Hippocampal formation (tissue), 2 donors: ENCODE measurements around the gene MORN5.
A peak's percentile ranks its signal among the peaks of the same experiment; 100 is the strongest.

Experiments used
- DNase-seq, 2 donors: peaks; one replicate each; lab custom pipeline; 2025; lab: John Stamatoyannopoulos, UW

The MORN5 gene

DNA sequence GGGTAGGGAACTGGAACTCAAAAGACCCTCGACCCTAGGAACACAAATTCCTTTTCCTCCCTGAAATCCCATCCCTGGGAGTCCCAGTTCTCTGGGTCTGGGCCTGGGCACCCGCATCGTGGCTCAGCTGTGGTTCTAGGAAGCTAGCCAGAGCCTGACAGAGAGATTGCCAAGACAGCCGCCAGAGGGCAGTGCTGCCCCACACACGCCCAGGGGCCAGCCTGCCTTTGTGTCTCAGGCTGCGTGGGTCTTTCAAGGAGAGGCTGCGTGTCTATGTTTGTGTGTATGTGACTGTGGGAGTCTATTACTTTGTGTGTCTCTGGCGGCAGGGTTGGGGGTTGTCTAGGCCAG lies 34.6 kb upstream of the MORN5 start:
- DNase-seq: peak; percentile 79 to 83

DNA sequence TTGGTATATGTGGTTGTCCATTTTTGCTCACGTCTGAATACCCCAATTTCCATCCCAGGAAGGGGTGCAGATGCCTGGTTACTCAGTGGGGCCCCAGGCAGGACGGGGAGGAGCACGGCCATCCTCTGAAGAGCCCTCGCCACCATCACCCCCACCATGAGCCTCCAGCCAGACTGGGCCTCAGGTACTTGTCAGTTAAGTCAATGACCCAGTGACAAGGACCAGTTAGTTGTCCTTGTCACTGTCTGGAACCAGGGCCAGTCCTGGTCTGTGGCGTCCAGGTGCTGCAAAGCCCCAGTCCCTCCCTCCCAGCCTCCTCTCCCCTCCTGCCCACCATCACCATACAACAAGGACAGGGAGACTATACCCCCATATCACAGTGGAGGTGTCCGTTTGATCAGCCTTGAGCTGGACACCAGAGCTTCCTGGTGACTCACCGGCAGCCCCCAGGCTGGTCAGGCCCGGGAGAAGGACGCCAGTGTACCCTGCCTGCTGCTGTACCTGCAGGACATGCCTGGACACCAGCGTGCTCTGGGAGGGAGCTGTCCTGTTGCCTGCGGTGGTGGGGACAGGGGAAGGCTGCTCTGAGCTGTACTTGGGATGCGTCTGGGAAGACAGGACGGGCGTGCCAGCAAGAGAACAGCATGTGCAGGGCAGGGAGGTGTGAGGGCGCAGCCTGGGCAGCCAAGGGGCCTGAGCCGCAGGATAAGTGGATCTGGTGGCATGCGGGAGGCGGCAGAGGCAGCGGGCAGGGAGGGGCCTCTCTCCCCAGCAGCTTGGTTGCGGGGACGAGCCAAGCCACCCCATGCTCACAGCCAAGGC lies 34.0 kb upstream of the MORN5 start:
- no peak for DNase-seq

DNA sequence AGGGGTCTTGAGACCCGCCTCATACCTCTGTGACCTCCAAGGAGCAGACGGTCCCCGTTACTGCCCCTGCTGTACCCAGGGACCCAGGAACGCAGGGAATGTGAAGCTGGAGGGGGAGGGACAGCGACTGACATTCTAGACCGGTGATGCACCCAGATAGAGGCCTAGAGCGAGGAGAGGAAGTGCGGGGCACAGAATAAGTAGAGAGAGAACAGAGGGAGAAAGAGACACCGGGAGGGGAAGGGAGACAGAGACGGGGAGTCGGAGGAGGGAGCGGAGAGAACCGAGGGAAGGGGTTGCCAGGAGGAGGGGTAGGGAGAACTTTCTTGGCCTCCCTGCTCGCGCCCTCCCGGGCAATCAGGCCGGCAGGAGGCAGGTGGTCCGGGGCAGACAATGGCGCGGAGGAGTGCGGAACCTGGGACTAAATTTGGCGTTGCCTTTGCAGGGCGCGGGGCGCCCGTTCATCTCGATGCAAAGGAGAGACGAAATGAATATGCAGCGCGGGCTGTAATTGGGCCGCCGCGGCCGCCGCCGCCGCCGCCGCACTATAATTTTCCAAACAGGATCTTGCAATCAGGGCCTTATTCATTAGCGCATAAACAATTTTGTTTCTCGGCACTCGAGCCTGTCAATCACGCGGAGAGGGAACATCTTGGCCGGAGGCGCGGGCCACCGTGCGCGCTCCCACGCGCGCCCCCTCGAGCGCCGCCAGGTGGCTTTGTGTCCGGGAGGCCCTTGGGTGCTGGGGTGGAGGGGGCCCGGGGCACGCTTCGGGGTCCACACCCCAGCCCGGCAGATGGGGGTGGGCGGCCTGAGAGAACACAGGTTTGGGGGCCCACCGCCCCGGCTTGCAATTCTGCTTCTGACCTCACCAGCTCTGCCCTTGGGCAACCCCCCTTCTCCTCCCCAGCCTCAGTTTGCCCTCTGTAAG lies 33.1 kb upstream of the MORN5 start:
- DNase-seq: no peak

DNA sequence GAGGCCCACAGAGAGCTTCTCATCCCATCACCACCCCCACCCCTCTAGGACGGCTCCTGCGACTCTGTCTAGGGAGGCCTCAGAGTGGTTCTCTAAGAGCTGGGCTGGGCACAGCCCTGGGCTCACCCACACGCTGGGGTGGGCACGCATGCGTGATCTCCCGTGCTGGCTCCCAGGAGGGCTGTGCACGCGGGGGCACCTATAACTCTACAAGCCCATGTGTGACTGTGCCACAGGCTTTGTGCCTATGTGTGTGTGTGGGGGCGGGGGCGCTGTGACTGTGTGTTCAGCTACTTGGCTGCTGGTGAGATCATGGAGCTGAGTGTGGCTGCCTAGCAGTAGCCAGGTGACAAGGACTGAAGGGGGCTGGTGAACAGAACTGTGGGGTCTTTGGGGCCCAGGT lies 32.3 kb upstream of the MORN5 start:
- no peak for DNase-seq

DNA sequence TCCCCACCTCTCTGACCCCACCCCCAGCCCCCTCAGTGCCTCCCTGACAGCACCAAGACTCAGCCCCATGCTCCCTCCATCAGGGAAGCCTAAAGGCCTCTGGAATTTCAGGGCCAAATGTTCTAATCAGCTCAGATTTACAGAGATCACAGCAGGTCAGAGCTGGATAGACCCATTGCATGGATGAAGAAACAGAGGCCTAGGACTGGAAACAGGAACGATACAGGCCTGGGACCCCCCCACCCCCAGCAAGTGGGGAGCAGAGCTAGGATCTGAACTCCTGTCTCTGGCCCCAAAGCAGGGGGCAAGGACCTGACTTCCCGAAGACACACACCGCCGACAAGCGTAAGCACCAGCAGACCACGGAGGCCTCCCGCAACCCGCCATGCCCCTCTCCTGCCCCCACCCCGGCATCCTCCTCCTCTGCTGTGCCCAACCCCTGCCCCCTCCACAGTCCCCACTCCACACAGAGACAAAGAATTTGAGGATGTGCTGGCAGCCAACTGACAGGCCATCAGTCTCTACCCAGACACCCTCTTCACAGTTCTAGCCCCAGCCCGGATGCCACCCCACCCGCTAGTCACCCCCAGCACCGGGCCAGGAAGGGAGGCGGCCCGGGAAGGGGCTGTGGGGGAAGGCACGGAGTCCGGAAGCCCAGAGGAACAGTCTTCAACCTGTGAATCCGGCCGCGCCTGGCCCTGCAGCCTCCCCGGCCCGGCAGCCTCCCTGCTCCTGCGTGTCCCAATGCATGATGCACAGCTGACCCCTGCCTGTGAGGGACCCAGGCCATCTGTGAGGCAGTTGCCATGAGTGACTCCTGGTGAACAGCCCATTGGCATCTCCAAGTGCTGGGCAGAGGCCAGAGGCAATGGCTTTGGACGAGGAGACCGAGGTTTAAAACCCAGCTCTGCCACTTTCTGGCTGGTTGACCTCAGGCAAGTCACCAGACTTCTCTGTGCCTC lies 31.4 kb upstream of the MORN5 start:
- DNase-seq: no peak

DNA sequence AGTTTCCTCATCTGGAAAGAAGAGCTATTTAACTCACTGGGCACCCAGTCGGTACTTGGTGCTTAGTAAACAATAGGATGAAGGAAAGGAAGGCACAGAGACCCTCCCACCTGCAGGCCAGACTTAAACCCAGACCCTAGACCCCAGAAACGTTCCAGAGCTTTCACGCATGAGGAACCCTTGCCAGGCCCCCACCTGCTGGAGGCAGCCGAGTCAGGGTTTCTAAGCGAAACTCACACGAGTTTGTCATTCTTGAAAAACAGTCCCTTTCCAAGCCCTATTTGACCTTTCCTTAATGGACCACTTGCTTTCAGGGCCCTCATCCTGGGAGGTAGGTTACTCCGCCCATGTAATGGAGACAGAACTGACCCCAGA lies 30.8 kb upstream of the MORN5 start:
- DNase-seq: no peak

DNA sequence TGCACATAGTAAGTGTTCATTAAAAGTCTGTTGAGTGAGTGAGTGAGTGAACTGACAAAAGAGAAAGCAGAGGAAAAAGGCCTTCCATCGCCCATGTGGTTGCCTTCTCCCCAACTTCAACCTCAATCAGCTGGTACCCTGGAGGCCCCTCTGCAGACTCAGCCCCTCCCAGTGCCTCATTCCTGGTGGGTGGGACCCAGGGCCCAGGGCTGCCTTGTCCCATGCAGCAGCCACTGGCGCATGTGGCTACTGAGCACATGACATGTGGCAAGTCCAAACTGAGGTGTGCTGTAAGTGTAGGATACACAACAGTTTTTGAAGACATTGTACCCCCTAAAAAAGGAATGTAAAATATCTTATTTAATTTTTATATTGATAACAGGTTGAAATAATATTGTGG lies 29.7 kb upstream of the MORN5 start:
- DNase-seq: no peak

DNA sequence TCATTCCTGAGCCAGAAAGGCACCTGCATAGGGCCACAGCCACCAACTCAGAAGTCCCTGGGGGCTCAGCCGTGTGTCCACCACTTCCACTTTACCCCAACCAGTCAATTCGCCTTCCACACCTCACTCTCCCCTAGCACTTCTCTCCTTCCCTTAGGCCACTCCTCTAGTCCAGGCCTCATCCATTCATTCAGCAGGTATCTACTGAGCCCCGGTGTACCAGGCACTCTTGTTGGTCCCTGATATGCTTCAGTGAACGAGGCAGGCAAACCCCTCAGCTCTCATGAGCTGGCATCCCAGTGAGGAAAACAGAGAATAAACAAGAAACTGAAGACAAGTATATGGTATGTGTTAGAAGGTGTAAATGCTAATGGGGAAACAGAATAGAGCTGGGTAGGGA lies 28.9 kb upstream of the MORN5 start:
- DNase-seq: no peak

DNA sequence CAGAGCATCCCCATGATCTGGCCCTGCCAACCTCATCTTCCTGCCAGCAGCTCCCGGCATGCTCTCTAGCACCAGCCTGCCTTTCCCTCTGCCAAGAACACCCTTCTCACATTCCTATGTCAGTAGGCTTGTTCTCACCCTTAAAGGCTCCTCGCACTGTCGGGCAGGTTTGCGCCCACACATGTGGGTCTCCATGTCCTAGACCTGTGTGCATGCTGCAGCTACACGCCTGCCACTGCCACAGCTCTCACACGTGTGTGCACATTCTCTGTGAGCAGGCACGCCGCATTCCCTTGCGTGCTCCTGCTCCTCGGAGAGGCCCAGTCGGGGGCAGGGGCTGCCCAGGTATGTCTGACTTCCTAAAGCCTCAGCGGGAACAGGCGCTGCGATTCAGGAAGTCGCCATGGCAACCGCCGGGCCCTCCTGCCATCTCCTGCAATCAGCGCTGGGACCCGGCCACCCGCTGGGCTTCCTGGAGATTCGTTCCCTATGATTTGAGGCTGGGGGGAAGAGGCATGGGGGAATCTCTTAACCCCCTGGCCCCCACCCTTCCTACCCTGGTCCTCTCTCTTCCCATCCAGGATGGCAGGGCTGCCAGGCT lies 28.2 kb upstream of the MORN5 start:
- DNase-seq: no peak

DNA sequence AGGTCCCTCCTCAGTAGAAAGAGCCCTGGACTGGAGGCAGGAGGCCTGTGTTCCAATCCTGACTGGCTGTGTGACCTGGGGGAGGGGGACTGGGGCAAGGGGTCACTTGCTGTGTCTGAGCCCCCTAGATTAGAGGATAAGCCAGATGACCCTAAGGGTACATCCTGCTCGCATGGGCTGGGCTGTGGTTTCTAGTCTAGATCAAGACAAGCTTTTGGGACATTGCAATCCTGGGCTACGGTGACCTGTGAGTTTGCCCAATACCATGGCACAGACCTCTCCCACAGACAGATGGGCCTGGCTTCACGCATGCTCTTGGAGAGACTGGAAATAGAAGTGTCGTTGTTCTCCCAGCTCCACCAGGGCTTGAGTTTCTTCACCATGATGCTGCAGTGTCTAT lies 27.2 kb upstream of the MORN5 start:
- no peak for DNase-seq

DNA sequence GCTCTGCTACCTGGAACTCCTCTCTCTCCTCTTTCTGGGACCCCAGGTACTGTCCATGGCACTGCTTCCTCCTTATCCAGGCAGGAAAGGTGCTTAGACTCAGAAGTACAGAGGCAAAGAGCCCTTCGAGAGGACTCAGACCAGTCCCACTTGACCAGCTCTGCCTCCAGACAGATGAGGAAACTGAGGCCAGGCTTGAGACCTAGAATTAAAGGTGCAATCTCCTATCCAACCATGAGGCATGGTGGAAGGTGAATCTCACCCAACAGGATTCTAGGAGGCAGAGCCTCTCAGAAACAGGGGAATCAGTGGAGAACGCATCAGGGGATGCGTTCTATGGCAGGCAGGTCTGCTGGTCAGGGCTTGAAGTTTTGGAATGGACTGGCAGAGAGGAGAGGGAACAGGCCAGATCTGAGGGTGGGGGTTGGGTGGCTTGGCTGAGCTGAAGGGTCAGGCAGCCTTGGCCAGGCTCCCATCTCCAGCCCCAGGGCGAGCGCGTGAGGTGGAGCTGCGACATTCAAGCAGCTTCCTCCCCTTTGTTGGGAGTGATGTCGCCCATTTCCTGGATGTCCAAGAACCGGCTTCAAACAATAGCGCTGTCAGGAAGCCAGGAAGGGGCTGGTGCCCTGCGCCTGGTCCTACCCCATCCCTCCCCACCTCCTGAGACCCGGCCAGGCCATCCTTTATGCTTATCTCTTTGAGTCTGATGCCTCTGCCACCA lies 26.3 kb upstream of the MORN5 start:
- DNase-seq: no peak

DNA sequence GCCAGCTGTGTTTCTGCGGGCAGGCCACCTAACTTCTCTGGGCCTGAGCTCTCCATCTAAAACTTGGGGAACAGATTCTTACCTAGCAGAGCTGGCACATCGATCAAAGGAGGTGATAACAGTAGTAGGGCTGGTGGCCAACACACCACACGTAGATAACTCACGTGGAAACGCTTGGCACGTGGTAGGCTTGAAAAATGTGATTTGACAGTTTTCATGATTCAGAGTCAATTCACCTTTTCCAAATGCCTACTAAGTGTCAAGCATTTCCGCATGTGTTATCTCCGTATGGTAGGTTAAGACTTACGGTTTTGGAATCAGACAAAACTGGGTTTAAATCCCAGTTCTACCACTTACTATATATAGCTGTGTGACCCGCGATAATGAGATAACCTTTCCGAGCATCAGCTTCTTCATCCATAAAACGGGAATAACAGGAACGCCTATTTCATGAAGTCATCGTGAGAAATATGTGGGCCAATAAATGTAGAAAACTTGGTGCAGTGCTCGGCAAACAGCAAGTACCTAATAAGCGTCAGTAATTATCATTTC lies 25.6 kb upstream of the MORN5 start:
- no peak for DNase-seq

DNA sequence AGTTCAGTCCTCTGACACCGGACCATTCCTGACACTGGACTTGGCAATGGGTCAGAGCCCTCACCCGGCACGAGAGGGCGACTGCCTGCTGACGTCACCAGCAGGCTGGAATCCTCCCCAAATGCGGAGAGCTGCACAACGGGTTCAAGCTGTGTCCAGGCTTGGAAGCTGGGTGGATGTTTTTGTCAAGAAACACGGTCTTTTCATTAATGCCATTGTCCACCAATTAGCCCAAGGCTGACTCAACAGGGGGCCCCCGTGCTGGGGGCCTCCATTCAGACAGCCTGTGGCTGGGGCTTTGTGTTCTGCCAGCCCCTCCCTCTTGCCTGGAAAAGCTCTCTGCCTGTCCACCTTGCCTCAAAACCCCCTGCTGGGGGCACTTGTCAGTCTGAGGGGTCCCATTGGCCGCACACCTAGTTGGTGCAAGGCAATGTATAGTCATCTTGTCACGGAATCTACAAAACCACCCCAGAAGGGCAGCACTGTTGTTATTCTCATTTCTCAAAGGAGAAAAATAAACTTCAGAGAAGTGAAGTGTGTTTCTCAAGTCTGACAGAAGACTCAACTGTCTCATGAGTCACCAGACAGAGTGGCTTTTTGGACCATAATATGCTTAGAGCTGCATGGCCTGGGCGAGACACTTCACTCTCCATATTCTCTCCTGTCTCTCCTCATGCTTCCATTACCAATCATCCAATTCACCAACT lies 24.7 kb upstream of the MORN5 start:
- DNase-seq: no peak

DNA sequence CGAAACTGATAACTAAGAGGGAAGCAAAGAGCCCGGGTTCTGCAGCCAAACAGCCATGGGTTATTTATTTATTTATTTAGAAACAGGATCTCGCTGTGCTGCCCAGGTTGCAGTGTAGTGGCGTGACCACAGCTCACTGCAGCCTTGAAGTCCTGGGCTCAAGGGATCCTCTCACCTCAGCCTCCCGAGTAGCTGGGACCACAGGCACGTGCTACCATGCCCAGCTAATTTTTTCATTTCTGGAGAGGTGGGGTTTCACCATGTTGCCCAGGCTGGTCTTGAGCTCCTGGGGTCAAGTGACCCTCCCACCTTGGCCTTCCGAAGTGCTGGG lies 24.2 kb upstream of the MORN5 start:
- DNase-seq: no peak

DNA sequence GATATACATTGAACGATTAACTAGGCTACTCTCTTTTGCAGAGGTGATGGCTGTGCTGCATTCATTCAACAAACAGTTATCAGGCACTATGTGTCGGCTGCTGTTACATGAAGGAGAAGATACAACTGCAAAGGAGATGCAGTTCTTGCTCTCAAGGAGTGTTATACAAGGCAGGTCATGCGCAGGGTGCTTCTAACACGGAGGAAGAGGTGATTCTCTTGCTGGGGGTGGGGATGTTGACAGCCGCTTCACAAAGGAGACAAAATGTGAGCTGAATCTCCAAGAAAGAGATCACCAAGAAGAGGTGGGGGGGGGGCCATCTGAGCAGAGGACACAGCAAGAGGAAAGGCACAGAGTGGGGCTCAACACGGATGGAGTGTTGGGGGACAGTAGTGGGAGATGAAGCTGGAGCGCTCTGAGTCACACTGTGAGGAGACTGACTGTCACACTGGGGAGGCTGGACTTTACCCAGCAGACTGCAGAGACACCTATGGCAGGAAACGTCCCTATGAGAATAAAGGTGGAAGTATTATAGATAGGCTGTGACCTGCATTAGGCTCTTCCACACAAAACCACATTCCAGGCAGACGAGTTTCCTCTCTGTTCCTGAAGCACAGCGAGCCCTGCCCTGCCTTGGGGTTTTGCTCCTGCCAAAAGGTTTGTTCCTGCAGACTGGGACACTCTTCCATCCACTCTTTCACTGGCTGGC lies 21.0 kb upstream of the MORN5 start:
- DNase-seq: no peak

DNA sequence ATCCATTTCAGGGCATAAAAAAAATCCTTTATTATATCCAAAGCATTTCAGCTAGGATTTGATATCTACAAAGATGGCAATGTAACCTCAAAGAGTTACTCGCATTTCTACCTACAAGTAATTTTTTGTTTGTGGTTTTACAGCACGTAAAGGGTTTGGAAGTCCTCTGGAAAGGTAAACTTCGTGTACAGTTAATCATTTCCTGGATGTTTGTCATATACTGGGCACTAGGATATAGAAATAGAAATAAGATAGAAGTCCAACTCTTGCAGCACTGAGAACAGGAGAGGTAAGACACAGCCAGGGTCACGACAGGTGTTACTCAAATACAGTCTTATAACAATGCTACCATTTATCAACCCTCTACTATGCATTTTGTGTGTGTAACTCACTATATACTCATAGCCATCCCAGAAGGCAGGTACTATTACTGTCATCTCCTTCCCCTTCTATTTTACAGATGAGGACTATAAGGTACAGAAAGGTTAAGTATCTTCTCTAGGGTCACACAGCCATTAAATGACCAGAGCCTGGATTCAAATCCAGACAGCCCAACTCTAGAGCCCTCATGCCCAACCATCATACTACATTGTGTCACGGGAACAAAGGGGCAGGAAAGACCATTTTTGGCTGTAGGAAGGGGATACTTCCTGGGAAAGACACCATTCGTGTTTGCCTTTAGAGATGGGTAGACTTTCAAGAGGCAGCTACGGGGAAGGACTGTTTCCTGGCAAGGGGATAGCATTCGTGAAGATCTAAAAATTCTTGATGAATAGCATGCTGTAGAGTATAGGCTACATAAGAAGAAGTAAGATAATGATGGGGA lies 19.1 kb upstream of the MORN5 start:
- DNase-seq: no peak

DNA sequence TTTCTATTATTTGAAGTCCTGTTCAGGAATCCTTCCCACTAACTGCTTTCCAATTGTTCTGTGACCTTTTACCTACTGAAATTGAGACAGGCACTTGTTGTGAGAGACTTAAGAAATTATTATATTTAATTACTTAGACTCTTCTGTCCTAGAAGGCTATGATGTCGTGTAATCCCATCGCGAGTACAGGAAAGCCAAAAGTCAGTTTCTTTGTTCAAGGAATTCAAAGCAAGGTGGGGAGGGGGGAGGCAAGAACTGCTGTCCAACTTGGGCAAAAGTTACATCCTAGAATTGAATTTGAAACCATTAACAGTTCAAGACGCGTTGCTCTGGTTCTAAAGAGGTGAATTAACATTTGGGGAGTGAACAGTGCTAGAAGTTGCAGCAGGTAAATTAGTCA lies 18.0 kb upstream of the MORN5 start:
- DNase-seq: no peak

DNA sequence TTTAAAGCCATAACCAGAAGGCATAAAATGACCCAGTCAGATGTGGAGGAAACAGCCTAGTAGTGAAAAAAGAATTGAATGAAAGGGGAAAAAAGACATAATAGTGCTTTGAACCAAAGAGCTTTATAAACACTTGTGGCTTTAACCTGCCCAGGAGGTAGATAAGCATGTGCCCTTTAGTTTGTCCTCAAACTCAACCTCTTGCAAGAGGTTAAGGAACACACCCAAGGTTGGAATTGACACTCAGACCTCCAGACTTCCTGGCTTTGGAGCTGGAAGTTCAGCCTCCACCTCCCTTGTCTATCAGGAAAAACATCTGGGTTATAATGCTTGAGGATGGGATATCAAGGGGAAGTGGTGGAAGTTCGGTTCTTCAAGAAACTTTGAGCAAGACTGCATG lies 16.4 kb upstream of the MORN5 start:
- no peak for DNase-seq
